H1 (cell line): ENCODE measurements around the gene KRTAP19-8. TPM values are rescaled to one million over a fixed set of nuclear protein-coding genes. Genes with fewer than 3 reads are reported as not detected.

Experiments used
- EZH2 ChIP-seq: fragments of 200-600 bp; sonication (generic); IDR thresholded peaks from 2 replicates; pipeline ENCODE4 v1.7.1; 2012; ENCODE audit warnings: low read depth, mild to moderate bottlenecking, moderate library complexity, low read length, inconsistent platforms; ENCODE audit not compliant: severe bottlenecking
- RBBP5 ChIP-seq: IDR thresholded peaks from 2 replicates; pipeline ENCODE4 v1.7.1; 2012; ENCODE audit warnings: low read depth, mild to moderate bottlenecking, inconsistent platforms, low read length, moderate library complexity, borderline replicate concordance
- polyA plus RNA-seq, 7 experiments: library from polyadenylated mRNA; depleted of rRNA in 3 of 7; stranded (reverse) in 5 of 7; unstranded in 2 of 7; fragments of >200 nt in 5 of 7; fragments of 200-250 nt in 2 of 7; gene quantifications; 1 replicate in 5 of 7; 2 replicates in 1 of 7; 4 replicates in 1 of 7; pipeline versions ENCODE4 v1.2.1 to v1.2.3, GENCODE V29; 2011 to 2013; ENCODE audit warnings: missing spikeins in 2 of 7, mixed read lengths in 2 of 7
- total RNA-seq: library from RNA; stranded (reverse); fragmentation: NEBNext Ultra II Directional; extraction: Animal tissue kit (Norgen Biotek cat#: 25700); gene quantifications from 2 replicates; pipeline ENCODE4 v1.2.1, GENCODE V29; 2021

Gene KRTAP19-8
- total and polyA plus RNA-seq, 2 of the 8 experiments (the other 6 are each of a cell fraction or from before 2014, with no cell fraction given) = not detected

DNA sequence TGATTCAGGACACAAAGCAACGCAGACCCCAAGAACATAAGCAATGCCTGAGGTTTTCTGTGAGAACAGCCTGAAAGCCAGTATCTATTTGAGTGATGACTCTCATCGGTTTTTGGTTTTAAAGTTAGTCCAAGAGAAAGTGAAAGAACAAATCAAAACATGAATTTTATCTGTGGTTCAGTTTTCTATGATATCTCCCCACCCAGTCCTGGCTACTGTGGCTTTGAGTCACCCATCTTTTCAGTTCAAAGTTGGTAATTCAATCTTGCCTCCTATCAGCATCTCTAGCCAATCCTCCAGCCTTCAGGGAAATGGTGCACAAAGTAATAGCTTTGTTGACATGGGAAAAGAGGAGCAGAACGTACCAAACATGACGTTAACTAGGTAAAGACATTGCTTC lies 40.5 kb upstream of the KRTAP19-8 start (continued):
- TF ChIP-seq EZH2 (no peak), RBBP5 (no peak)
